Activated naive CD4-positive, alpha-beta T cell treated with anti-CD3 and anti-CD28 coated beads, Interleukin-2, amount 50 U/mL, for 72 hours (primary cell): ENCODE data around the gene COL5A1. TPM values are rescaled to one million over a fixed set of nuclear protein-coding genes. Genes with fewer than 3 reads are reported as not detected.

Experiments
- ATAC-seq, 2 donors: fragments of 150-1000 bp; cut with Tn5 transposase; 2 replicates each; pipeline ENCODE4 v1.10.0; 2021; ENCODE audit warnings: mild to moderate bottlenecking in 2 of 2, moderate library complexity in 2 of 2
- DNase-seq, 2 donors: peaks; one replicate each; pipeline ENCODE4 v3.0.0; 2021 to 2022; ENCODE audit warnings: low spot score in 2 of 2
- H3K27ac Mint-ChIP-seq, 2 donors: one replicate each; pipeline ENCODE4 v1.8.0; 2022; ENCODE audit warnings: mild to moderate bottlenecking in 2 of 2, mixed read lengths in 2 of 2
- H3K36me3 Mint-ChIP-seq, 2 donors: one replicate each; pipeline ENCODE4 v1.8.0; 2022; ENCODE audit warnings: mixed read lengths in 2 of 2
- H3K9me3 Mint-ChIP-seq, 2 donors: one replicate each; pipeline ENCODE4 v1.8.0; 2022; ENCODE audit warnings: mixed read lengths in 2 of 2
- total RNA-seq, 2 donors: library from RNA; stranded (reverse); gene quantifications; one replicate each; pipeline ENCODE4 v1.2.3, GENCODE V29; 2022

The COL5A1 gene
- total RNA-seq, 2 donors from 2014 or later, result 0.04 to 0.18 TPM

DNA sequence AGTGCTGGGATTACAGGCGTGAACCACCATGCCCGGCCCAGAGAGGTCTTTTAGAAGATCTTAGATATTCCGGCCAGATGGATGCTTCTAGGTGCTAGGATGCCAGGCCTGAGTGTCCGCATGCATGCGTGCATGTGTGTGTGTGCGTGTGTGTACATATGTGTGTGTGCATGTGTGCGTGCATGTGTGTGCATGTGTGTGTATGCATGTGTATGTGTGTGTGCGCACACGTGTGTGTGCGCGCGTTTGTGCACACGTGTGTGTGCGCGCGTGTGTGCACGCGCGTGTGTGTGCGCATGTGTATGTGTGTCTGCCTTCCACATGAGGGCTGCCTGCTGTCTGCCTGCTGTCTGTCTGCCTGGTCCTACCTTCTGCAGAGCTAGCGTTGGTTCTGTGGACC, 151.0 kb downstream of the COL5A1 start:
- no peak for DNase-seq
- Mint-ChIP-seq H3K36me3 (no peaks in the 10 kb centered on the region), H3K9me3 (no peaks in the 10 kb centered on the region), H3K27ac (no peak overlapping the region)
- no peak for ATAC-seq

DNA sequence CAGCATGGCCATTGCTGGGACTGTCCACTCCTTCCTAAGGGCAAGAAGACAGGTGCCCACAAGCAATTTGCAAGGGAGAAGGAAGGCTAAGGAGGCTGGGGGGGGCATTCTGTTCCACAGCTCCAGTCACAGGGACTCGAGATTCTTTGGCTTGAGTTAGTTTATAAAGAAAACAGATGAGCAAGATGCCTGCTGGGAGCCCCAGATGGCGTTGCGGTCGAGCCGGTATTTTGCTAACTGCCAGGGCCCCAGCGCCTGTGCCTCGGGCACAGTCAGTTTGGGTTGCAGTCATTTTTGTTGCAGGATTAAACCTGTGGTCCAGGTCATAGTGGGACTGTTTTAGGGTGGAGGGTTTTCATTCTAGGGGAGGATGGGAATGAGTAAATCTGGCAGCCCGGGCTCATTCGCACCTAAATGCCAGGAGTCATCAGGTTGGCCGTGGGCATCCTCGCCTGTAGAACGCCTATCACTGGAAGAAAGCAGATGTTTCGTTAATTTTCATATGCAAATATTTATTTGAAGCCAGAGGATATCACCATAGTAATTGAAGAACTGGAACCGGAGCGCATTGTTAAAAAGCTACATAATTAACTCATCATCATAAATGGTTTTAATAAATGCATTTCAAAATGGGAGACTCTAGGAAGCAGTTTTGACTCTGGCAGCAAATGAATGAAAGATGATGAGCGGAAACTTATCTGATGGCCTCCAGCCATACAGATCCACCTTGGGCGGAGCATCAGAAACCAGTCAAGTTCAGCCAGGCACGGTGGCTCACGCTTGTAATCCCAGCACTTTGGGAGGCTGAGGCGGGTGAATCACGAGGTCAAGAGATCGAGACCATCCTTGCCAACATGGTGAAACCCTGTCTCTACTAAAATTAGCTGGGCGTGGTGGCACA, 151.9 kb downstream of the COL5A1 start:
- DNase-seq, result no peak
- H3K27ac Mint-ChIP-seq, result no peak overlapping the region
- no peaks in the 10 kb centered on the region for H3K36me3 Mint-ChIP-seq
- ATAC-seq, result no peak
- H3K9me3 Mint-ChIP-seq, result no peaks in the 10 kb centered on the region

DNA sequence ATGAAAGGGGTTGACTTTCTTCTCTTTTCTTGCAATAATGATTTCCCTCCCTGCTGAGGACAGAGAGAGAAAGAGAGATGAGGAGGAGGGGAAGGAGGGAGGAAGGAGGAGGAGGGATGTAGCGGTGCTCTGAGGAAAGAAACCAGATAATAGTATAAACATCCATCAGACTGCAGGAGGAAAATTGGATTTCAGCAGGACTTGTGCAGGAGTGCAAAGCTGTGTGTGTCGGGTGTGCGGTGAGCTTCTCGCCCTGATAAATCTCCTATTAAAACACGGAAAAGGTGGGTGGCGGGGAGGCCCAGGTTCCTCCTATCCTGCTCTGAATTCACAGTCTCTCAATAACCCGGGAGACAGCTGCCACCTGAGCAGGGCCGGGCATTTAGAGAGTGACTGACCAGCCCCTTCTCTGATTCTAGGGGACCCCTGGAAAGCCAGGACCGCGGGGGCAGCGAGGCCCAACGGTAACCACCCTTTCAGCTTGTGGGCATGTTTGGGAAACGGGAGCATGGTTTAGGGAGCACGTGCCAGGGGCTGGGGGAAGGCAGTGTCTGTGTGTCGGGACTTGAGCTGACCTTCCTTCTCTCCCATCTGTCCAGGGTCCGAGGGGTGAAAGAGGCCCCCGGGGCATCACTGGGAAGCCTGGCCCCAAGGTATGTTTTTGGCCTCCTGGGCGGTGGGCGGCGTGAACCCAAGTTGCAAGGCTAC, 153.2 kb downstream of the COL5A1 start:
- Mint-ChIP-seq H3K36me3 (no peaks in the 10 kb centered on the region), H3K9me3 (no peaks in the 10 kb centered on the region), H3K27ac (no peak overlapping the region)
- no peak for ATAC-seq
- no peak for DNase-seq

DNA sequence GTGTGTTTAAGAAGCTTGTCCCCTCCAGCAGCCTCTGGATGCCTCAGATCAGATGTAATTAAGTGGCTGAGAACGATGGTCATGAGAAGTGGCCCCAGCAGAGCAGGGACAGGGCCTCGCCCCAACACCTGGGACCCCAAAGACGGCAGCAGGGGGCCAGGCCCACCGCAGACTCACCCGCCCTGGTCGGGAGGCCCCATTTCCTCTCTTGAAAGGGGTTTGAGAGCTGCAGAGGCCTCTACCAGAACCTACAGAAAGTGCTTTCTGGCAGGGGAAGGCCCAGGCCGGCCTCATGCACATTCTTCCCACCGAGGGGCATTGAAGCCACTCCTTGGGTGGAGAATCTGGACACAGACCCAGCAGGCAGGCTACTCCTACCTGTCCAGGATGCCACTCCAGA, 153.8 kb downstream of the COL5A1 start:
- Mint-ChIP-seq H3K27ac (no peak overlapping the region), H3K36me3 (no peaks in the 10 kb centered on the region), H3K9me3 (no peaks in the 10 kb centered on the region)
- no peak for DNase-seq
- ATAC-seq, result no peak

DNA sequence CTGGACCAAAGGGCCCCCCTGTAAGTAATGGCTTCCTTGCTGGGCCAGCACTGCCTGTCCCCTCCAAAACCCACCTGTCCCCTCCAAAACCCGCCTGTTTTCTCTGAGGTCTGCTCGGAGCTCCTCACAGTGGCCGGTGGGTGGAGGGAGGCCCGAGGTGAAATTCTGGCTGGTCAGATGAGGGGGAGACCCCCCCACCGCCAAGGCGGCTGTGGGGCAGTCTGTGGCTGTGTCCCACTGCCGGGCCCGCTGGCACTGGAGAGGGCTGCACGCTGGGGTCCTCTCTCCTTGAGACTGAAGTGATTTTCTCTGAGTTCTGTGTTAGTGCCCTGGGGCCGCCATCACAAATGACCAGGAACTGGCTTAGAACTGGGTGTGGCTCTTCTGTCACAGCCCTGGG, 155.3 kb downstream of the COL5A1 start:
- DNase-seq (no peak), ATAC-seq (no peak)
- no peak overlapping the region for H3K27ac Mint-ChIP-seq
- H3K9me3 Mint-ChIP-seq, result no peaks in the 10 kb centered on the region
- H3K36me3 Mint-ChIP-seq, result no peaks in the 10 kb centered on the region

DNA sequence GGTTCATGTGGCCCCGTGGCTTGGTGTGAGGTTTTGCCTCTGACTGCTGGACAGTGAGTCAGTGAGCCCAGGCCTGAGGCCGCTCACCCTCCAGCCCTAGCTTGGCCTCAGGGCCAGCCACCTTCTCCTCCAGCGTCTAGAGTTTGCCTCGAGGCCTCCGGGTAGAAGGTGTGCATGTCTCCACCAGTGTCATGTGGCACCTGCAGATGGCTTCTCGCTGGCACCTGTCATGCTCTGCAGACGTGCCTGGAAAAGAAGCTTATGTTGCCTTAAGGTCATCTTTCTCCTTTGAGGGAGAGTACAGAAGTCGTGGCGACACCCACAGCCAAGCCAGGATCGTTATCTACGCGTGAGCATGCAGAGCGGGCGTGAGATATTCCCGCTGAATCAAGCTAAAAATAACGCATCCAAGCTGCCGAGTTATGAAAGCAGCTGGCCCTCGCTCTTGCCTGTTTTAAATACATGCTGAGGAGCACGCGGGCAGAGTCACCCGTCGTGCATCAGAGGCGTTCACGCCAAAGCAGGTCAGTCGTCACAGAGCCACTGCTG, 159.3 kb downstream of the COL5A1 start:
- no peak overlapping the region for H3K27ac Mint-ChIP-seq
- no peak for DNase-seq
- H3K9me3 Mint-ChIP-seq, result no peaks in the 10 kb centered on the region
- ATAC-seq, result no peak
- H3K36me3 Mint-ChIP-seq, result no peaks in the 10 kb centered on the region

DNA sequence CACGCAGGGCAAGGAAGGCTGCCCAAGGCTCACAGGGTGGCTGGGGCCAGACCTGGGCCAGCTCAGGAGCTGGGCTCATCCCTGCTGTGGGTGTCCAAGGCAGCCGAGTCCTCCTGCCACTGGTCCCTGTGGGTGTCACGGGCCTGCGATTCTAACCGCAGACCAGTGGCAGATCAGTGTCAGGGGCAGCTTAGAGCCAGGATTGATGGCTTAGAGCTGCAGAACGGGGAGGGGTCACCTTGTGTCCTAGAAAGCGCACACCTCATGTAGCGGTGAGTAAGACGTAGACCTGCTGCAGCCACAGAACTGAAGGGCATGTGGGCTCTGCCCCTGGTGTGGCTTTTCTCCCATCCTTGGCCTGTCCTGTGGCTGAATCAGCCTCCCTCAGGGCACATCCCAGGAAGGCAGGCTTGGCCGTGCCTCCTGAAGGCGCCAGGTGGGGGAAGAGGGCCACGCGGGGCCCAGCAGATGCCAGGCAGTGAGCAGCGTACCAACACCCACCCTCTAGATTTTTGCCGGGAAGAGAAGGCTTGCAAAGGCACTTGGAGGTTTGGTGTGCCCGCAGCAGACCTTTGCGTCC, 160.7 kb downstream of the COL5A1 start:
- no peaks in the 10 kb centered on the region for H3K36me3 Mint-ChIP-seq
- DNase-seq (no peak), ATAC-seq (no peak)
- H3K9me3 Mint-ChIP-seq, result no peaks in the 10 kb centered on the region
- H3K27ac Mint-ChIP-seq, result no peak overlapping the region

DNA sequence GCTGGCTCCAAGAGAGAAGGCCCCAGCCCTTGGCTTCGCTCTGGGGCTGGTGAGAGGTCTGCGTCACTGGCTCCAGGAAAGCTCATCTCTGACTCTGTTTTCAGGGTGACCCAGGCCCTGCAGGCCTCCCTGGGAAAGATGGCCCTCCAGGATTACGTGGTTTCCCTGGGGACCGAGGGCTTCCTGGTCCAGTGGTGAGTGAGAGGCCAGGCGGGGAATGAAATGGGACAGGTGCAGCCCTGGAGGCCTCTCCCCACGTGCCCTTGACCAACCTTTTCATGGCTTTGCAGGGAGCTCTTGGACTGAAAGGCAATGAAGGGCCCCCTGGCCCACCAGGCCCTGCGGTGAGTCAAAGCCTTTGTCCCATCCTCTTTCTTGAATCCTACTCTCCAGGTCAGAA, 163.3 kb downstream of the COL5A1 start:
- Mint-ChIP-seq H3K36me3 (no peaks in the 10 kb centered on the region), H3K27ac (no peak overlapping the region), H3K9me3 (no peaks in the 10 kb centered on the region)
- ATAC-seq (no peak), DNase-seq (no peak)

DNA sequence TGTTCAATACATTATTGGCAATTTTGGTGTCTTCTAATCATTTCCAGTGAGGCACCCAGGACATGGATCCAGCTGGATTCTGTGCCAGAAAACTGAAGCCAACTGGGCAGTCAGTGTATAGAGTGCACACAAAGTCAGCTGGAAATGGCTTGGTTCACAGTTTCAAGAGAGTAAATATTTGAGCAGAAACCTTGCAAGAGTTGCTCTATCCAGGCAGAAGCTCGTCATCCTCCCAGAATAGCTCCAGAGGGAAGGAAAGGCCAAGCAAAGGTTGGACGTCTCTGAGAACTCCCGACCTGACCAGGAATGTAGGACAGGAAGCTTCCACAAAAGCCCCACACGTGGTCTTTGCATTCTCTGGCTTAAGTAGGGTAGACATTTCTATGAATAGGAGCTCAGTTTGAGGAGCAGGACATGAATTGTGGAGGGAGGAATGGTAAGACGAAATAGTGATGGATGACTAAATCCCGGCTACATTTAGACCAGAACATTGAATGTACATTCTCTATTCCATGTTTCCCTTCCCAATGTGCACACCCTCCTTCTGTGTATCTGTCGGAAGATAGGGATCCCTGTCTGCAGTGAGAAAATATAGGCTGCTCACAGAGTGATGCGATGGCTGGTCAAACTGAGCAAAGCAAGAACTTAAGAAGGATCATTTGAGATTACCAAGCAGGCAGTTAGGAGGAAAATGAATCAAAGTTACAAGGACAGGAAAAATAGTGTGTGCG, 166.3 kb downstream of the COL5A1 start:
- Mint-ChIP-seq H3K9me3 (no peaks in the 10 kb centered on the region), H3K27ac (no peak overlapping the region), H3K36me3 (no peaks in the 10 kb centered on the region)
- DNase-seq, result no peak
- ATAC-seq, result no peak

DNA sequence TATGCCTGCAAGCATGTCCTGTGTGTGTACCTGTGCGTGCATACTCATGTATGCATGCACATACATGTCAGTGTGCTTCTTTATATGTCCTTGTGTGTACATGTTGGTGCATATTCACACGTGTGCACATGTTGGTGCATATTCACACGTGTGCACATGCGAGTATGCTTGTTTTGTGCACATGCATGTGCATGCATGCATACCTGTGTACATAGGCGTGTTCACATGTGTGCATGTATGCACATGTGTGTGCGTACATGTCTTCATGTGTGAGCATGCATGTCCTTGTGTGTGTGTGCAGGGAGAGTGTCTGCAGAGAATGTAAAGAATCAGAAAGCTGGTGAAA, 166.8 kb downstream of the COL5A1 start:
- Mint-ChIP-seq H3K36me3 (no peaks in the 10 kb centered on the region), H3K27ac (no peak overlapping the region), H3K9me3 (no peaks in the 10 kb centered on the region)
- DNase-seq (no peak), ATAC-seq (no peak)

DNA sequence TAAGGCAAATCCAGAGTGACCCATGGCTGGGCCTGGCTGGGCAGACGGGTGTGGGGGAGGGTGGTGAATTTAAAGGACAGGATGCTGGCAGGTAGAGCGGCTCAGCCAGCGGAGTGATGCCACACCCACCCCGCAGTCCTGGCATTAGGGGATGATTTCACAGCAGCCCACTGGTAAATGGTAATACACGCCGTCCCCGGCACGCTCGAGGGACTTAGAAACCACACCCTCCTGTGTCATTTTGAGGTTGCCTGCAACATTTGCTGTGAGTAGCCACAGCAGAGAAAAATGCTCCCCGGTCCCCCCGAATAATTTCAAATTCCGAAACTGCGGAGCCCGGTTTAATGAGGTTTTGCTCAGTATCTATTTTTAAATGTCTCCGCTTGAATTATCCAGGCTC, 167.7 kb downstream of the COL5A1 start:
- DNase-seq (no peak), ATAC-seq (no peak)
- H3K27ac Mint-ChIP-seq, result no peak overlapping the region
- H3K9me3 Mint-ChIP-seq, result no peaks in the 10 kb centered on the region
- H3K36me3 Mint-ChIP-seq, result no peaks in the 10 kb centered on the region

DNA sequence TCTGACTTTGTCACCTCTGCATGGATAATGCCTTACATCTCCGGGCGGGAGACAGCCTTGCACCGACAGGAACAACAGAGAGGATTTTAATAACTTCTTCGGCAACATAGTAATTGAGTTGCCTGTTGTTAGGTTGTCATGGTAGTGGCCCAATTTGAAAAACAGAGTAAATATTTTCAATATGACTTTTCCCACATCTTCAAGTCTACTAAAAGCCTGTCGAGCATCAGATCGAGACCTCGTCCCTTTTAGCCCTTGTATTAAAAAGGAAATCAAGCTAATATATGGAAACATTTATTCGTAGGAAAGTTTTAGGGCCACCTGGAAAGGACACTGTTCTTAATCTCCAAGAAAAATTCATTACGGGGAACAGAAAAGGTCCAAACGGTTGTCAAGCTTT, 168.2 kb downstream of the COL5A1 start:
- ATAC-seq (no peak), DNase-seq (no peak)
- Mint-ChIP-seq H3K27ac (no peak overlapping the region), H3K9me3 (no peaks in the 10 kb centered on the region), H3K36me3 (no peaks in the 10 kb centered on the region)

DNA sequence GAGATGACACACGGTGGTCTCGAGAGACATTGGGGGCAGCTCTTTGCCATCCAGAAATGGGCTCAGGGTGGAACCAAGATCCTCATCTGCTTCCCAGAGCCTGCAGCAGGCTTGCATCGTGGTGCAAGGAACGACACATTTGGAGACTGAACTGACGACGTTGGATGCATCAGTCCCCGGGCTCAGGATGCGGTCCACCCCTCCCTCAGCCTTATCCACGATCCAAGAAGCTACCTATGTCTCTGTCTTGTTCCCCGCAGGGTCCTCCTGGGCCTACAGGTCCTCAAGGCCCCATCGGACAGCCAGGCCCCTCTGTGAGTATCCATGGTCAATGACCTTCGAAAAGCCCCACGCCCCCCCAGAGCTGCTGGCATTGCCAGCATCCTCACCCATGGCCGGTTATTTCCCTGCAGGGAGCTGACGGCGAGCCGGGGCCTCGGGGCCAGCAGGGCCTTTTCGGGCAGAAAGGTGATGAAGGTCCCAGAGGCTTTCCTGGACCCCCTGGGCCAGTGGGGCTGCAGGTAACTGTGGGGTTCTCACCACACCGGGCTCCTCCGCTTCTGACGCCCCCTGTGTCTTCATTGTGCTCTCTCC, 169.6 kb downstream of the COL5A1 start:
- Mint-ChIP-seq H3K9me3 (no peaks in the 10 kb centered on the region), H3K36me3 (no peaks in the 10 kb centered on the region), H3K27ac (no peak overlapping the region)
- ATAC-seq (no peak), DNase-seq (no peak)

DNA sequence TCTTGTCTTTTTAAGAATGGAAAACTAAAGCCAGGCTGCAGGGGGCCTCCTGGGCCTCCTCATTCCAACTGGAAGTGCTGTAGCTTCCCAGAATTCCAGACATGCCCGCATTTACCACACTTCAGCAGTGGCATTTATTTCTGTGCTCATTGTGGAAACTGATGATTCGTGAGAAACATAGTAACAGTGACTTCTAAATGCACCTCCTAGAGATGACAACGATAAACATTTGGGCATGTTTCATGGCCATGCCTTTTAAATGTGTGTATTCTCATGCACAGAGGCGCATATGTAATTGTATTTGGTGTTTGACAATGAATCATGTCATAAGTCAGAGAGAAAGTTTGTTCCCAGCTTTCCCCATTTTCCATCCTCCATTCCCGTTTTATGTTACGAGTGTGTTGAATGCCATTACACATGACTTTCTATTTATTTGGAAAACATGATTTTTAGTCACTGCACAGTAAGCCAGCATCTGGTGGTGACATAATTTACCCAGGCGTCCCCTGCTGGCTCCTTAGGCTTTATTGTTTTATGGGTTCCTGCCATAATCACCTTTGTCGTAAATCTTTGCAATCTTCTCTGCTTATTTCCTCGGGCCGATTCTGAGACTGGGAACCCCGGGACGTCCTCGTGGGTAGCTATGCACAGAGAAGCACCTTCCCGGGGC, 170.2 kb downstream of the COL5A1 start:
- no peak for DNase-seq

DNA sequence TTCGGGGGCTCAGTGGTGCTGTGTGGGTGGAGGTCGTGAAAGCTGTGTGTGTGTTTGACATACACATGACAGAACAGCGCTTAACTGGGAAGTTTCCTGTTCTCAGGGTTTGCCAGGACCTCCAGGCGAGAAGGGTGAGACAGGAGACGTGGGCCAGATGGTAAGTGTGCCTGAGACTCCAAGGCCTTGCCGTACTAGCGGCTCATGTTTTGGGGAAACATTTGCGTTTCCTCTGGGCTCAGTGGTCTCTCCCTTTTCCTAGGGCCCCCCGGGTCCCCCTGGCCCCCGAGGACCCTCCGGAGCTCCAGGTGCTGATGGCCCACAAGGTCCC, 170.7 kb downstream of the COL5A1 start:
- no peaks in the 10 kb centered on the region for H3K36me3 Mint-ChIP-seq
- DNase-seq (no peak), ATAC-seq (no peak)
- H3K27ac Mint-ChIP-seq, result no peak overlapping the region
- H3K9me3 Mint-ChIP-seq, result no peaks in the 10 kb centered on the region

More for the DNA sequence above, 170.2 kb downstream of the COL5A1 start:
- Mint-ChIP-seq H3K9me3 (no peaks in the 10 kb centered on the region), H3K27ac (no peak overlapping the region), H3K36me3 (no peaks in the 10 kb centered on the region)
- ATAC-seq, result no peak

DNA sequence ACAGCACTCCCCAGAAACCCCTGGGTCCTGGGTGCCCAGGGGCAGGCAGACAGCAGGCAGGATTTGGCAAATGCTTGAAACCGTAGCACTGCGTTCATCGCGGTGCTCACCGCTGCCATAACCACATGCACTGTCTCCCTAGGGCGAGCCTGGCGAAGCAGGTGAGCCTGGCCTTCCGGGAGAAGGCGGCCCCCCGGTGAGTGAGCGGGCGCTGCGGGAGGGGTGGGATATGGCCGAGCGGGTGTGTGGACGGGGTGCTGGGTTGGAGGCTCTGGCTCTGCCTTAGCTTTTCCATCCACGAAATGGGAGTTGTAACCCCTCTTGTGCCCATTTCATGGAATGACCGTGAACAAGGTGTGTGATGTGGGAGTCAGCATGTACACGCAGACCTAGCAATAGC, 172.2 kb downstream of the COL5A1 start:
- DNase-seq, result no peak
- no peaks in the 10 kb centered on the region for H3K36me3 Mint-ChIP-seq
- no peak overlapping the region for H3K27ac Mint-ChIP-seq
- H3K9me3 Mint-ChIP-seq, result no peaks in the 10 kb centered on the region
- ATAC-seq, result no peak
